HG03280 (cell line): ENCODE results near the gene RBMXL3.

Experiments used
- ATAC-seq: cut with Tn5 transposase; IDR thresholded peaks from one replicate; pipeline ENCODE4 v1.9.1; 2021; ENCODE audit warnings: mild to moderate bottlenecking, moderate library complexity; ENCODE audit not compliant: unreplicated experiment

RBMXL3 gene

GRCh38 chrX:115233497-115234455, 44.6 kb downstream of the RBMXL3 start, which contains the start of gene LRCH2:
TSS of gene LRCH2 (minus strand) at chrX:115234096. CDS start at chrX:115234041, 55 bp downstream.
- no peak for ATAC-seq

- ATAC-seq, result no peak
Measured at GRCh38 chrX:115234461-115234860, 45.3 kb downstream of the RBMXL3 start.

GRCh38 chrX:115236560-115236959, 47.4 kb downstream of the RBMXL3 start:
- no peak for ATAC-seq

GRCh38 chrX:115237056-115237455, 47.8 kb downstream of the RBMXL3 start:
- ATAC-seq, result no peak
